HG02870 (cell line): ENCODE measurements around the gene KLK2.

Experiments
- ATAC-seq: cut with Tn5 transposase; IDR thresholded peaks from one replicate; pipeline ENCODE4 v1.9.1; 2021; ENCODE audit warnings: mild to moderate bottlenecking, moderate library complexity; ENCODE audit not compliant: unreplicated experiment

KLK2 gene

GRCh38 chr19:50844296-50844935 is 28.8 kb upstream of the KLK2 start:
- no peak for ATAC-seq

DNA sequence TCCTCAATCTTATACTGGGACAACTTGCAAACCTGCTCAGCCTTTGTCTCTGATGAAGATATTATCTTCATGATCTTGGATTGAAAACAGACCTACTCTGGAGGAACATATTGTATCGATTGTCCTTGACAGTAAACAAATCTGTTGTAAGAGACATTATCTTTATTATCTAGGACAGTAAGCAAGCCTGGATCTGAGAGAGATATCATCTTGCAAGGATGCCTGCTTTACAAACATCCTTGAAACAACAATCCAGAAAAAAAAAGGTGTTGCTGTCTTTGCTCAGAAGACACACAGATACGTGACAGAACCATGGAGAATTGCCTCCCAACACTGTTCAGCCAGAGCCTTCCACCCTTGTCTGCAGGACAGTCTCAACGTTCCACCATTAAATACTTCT is 22.5 kb upstream of the KLK2 start:
- no peak for ATAC-seq

DNA sequence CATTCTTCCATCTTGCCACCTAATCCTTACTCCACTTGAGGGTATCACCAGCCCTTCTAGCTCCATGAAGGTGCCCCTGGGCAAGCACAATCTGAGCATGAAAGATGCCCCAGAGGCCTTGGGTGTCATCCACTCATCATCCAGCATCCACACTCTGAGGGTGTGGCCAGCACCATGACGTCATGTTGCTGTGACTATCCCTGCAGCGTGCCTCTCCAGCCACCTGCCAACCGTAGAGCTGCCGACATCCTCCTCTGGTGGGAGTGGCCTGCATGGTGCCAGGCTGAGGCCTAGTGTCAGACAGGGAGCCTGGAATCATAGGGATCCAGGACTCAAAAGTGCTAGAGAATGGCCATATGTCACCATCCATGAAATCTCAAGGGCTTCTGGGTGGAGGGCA is 21.6 kb upstream of the KLK2 start:
- no peak for ATAC-seq

GRCh38 chr19:50854636-50855410 is 18.4 kb upstream of the KLK2 start, which contains the start of gene KLK3:
Gene KLK3, plus strand, starts transcription at chr19:50854915. Its CDS starts 41 bp downstream, at chr19:50854956.
- ATAC-seq, result no peak

- no peak for ATAC-seq
Observed at GRCh38 chr19:50857366-50857765, 15.9 kb upstream of the KLK2 start.

- no peak for ATAC-seq
Observed at GRCh38 chr19:50858886-50859285, 14.4 kb upstream of the KLK2 start.

- no peak for ATAC-seq
Observed at GRCh38 chr19:50859849-50860248, 13.4 kb upstream of the KLK2 start.

GRCh38 chr19:50861010-50861409 is 12.2 kb upstream of the KLK2 start:
- no peak for ATAC-seq

GRCh38 chr19:50861496-50862286 is 11.5 kb upstream of the KLK2 start:
- no peak for ATAC-seq

- ATAC-seq, result no peak
Observed at GRCh38 chr19:50869479-50869878, 3.8 kb upstream of the KLK2 start.

DNA sequence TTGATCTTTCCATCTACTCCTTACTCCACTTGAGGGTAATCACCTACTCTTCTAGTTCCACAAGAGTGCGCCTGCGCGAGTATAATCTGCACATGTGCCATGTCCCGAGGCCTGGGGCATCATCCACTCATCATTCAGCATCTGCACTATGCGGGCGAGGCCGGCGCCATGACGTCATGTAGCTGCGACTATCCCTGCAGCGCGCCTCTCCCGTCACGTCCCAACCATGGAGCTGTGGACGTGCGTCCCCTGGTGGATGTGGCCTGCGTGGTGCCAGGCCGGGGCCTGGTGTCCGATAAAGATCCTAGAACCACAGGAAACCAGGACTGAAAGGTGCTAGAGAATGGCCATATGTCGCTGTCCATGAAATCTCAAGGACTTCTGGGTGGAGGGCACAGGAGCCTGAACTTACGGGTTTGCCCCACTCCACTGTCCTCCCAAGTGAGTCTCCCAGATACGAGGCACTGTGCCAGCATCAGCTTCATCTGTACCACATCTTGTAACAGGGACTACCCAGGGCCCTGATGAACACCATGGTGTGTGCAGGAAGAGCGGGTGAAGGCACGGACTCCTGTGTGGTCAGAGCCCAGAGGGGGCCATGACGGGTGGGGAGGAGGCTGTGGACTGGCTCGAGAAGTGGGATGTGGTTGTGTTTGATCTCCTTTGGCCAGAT is 2.7 kb upstream of the KLK2 start:
- ATAC-seq, result no peak

- no peak for ATAC-seq
Observed at GRCh38 chr19:50874211-50874610, 972 bp downstream of the KLK2 start.

DNA sequence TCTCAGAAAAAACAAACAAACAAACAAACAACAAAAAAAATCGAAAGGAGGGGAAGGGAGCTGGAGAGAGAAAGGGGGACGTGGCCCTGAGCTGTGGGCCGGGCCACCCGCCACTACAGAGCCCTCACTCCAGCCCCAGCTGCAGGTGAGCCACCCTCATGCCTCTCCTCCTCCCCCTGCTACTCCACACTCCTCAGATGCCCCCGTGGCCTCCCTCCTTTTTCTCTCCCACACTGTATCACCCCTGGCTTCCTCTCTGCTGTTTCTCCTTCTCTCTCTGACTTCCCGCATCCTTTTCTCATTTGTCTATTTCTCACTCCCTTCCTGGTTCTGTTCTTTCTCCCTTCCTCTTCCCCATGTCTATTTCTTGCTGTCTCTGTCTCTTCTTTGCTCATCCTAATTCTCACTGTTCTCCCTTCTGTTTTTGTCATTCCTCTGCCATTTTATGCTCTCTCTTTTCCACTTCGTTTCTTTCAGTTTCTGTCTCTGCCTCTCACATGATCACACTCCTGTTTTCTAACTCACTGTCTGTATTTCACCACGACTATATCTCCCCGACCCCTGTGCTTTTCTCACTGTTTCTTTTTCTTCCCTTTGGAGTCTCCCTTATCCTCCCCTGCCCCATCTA is 2.7 kb downstream of the KLK2 start:
- no peak for ATAC-seq

GRCh38 chr19:50876456-50876855 is 3.2 kb downstream of the KLK2 start:
- ATAC-seq, result no peak

DNA sequence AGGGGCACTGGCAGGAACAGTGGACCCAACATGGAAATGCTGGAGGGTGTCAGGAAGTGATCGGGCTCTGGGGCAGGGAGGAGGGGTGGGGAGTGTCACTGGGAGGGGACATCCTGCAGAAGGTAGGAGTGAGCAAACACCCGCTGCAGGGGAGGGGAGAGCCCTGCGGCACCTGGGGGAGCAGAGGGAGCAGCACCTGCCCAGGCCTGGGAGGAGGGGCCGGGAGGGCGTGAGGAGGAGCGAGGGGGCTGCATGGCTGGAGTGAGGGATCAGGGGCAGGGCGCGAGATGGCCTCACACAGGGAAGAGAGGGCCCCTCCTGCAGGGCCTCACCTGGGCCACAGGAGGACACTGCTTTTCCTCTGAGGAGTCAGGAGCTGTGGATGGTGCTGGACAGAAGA is 4.1 kb downstream of the KLK2 start:
- ATAC-seq, result no peak

DNA sequence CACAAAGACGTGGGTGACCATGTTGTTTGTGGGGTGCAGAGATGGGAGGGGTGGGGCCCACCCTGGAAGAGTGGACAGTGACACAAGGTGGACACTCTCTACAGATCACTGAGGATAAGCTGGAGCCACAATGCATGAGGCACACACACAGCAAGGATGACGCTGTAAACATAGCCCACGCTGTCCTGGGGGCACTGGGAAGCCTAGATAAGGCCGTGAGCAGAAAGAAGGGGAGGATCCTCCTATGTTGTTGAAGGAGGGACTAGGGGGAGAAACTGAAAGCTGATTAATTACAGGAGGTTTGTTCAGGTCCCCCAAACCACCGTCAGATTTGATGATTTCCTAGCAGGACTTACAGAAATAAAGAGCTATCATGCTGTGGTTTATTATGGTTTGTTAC is 5.6 kb downstream of the KLK2 start:
- no peak for ATAC-seq

DNA sequence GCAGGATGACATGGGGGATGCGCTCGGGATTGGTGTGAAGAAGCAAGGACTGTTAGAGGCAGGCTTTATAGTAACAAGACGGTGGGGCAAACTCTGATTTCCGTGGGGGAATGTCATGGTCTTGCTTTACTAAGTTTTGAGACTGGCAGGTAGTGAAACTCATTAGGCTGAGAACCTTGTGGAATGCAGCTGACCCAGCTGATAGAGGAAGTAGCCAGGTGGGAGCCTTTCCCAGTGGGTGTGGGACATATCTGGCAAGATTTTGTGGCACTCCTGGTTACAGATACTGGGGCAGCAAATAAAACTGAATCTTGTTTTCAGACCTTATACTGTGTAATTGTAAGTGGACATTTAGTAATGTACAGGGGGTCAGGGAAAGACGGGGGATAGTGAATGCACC is 7.0 kb downstream of the KLK2 start:
- no peak for ATAC-seq

- ATAC-seq, result no peak
Observed at GRCh38 chr19:50882188-50882587, 8.9 kb downstream of the KLK2 start.

DNA sequence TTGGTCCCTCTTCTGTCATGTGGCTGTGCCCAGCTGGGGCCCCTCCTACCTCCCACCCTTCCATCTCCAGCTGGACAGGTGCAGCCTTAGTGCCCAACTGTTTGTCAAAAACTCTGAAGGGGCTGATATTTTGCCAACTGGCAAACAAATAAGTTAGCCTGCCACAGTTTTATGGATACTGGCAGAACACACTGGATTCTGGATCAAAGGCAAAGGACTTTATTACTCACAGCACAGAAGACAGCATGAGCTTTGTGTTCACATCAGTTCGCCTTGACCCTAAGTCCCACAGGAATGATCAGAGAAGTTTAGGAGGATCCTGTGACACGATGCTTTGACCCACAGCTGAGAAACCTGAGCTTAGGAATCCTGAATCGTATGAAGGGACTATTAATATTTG is 16.4 kb downstream of the KLK2 start:
- no peak for ATAC-seq

- ATAC-seq, result no peak
Observed at GRCh38 chr19:50890422-50891252, 17.4 kb downstream of the KLK2 start.
